Stimulated activated CD4-positive, alpha-beta T cell treated with anti-CD3 and anti-CD28 coated beads, Interleukin-4, amount 100 ng/mL, for 1 hour (primary cell): ENCODE measurements around the gene SEMA6B.
"Not testable (repeated sequence)": the region's sequence is repeated elsewhere in the genome, so short reads cannot be mapped to it uniquely, and the experiment has no call there.

Experiments used
- DNase-seq: peaks from one replicate; pipeline ENCODE4 v3.0.0-alpha.2; 2020

The SEMA6B gene

GRCh38 chr19:4570402-4570801 is 10.9 kb upstream of the SEMA6B start:
- no peak for DNase-seq

GRCh38 chr19:4568886-4569285 is 9.4 kb upstream of the SEMA6B start:
- DNase-seq, result no peak

- peak; percentile 63 for DNase-seq
Observed at GRCh38 chr19:4567584-4568071, 8.1 kb upstream of the SEMA6B start.

DNA sequence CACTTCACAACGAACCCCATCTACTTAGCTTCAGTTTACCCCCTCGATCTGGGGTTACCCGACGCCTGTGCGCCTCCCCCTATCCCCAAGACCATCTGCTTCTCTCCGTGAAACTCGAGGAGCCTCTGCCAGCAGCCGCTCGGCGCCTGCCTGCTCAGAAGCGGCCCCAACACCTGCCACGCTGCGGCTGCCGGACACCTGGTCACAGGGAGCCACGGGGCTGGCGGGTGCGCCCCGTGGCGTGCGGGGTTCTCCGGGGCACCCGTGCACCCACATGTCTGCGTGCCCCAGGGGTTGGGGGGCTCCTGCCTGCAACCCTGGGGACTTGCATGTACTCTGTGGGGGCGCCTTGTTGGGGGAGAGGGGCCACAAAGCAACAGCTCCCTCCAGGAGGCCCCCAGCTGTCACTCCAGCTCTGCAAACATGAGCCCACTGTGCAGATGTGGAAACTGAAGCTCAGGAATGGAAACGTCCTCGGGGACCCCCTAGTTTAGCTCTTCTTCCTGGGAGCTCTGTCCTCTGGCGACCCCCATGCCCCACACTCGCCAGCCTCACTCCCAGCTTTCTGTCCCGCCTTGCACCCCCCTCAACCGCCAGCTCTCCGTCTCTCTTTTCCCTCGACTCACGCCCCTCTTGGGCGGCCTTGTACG is 7.0 kb upstream of the SEMA6B start:
- no peak for DNase-seq

DNA sequence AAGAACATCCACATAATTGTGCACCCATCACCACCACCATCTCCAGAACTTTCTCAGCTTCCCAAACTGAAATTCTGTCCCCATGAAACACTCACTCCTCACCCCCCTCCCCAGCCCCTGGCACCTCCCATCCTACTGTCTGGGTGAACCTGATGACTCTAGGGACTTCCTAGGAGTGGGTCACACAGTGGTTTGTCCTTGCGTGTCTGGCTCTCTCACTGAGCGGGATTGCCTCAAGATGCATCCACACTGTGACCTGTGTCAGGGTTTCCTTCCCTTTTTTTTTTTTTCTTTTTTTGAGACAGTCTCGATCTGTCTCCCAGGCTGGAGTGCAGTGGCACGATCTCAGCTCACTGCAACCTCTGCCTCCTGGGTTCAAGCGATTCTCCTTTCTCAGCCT is 4.1 kb upstream of the SEMA6B start:
- DNase-seq, result not testable (repeated sequence)

- DNase-seq, result not testable (repeated sequence)
Observed at GRCh38 chr19:4562085-4562484, 2.6 kb upstream of the SEMA6B start.

- DNase-seq, result peak; percentile 39
Observed at GRCh38 chr19:4557971-4558941, 1.2 kb downstream of the SEMA6B start.

- peak; percentile 28 for DNase-seq
Observed at GRCh38 chr19:4557144-4557970, 2.1 kb downstream of the SEMA6B start.

DNA sequence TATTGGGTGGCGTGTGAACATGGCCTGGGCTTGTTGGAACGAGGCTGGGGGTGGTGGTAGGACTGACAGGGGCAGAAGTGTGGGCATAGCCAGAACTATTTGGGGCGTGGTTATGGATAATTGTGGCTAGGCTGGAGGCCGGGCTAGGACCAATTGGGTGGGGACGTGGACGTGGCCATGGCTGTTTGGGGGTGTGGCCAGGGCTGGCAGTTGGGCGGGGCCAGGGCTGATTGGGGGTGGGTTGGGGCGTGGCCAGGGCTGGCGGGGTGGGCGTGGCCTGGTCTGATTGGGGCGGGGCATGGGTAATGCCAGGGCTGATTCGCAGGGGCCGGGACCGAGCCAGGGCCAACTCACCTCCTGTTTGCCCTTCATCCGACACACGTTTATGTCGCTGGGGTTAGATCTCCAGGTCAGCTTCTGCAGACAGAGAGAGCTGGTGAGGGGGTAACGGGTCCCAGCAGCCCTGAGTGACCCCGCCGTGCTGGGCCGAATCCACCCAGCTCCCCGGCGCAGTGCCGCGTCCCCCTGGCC is 2.8 kb downstream of the SEMA6B start:
- peak; percentile 31 for DNase-seq

DNA sequence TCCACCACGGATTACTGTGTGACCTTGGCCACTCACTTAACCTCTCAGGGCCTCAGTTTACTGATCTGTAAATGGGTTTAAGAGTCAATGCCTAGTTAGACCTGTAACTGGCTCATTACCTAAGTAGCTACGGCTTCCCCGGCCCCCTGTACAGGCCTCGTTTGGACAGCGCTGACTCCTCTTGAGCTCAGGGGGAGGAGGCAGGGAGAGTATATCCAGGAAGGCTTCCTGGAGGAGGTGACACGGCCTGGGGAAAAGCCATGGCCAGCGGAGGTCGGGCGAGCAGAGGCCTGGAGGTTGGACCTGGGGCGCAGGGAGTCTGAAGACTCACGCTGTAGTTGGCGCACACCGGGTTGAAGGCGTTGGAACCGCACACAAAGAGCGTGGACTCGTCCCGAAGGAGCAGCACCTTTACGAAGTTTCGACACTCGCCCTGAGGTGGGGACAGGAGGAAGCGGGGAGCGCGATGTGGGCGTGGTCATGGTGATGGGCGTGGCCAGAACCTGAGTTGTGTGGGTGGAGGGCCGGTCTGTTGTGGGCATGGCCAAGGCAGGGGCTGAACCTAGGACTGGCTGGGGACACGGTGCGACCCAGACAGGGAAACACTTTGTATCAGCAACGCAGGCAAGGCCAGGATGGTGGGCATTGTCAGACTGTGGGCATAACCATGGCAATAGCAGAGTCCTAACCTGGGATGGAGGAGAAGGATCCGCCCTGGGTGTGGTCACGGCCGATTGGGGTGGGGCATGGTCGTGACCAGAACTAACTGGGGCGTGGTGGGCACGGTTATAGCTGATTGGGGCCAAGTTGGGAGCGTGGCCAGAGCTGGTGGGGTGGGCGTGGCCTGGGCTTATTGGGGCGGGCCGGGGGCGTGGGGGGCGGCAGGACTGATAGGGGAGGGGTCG is 3.6 kb downstream of the SEMA6B start:
- DNase-seq, result no peak

DNA sequence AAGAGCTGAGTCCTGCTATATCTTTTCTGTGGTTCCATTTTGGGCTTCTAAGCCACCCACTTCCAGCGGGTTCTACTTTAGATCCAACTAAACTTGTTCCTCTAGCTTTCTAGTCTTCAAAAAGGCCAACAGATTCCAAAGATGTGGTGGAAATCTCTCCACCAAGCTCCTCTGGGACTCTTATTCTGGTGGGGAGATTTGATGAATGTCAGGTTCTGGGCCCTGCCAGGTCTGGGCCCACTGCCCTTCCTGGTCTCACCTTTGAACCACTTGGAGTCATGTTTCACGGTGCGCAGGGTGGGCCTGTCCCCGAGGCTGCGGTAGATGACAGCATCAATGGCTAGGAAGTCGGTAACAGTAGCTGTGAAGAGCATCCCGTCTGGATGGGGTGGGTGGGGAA is 4.8 kb downstream of the SEMA6B start:
- no peak for DNase-seq

DNA sequence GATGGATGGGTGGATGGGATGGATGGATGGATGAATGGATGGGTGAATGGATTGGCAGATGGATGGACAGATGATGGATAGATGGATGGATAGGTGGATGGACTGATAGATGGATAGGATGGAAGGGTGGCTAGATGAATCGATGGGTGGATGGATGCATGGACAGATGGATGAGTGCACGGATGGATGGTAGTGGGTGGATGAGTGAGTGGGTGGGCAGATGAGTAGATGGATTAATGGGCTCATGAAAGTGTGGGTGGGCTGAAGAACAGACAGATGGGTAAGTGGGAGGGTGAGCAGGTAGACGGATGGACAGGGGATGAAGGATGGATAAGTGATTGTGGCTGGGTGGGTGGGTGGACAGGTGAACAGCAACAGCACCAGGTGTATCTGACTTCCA is 5.7 kb downstream of the SEMA6B start:
- DNase-seq, result no peak

DNA sequence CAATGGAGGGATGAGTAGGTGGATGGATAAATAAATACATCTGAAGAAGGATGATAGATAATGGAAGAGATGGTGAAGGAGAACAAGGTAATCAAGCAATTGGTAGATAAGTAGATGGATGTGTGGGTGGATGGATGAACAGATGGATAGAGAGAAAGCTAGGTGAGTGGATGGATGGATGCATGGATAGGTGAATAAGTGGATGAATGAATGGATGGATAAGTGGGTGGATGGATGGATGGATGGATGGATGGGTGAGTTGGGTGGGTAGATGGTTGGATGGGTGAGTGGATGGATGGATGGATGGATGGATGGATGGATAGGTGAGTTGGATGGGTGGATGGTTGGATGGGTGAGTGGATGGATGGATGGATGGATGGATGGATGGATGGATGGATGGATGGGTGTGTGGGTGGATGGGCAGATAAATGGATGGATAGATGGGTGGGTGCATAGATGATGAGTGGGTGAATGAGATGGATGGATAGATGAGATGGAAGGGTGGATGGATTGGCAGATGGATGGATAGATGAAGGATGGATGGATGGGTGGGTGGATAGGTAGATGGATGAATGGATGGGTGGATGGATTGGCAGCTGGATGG is 6.3 kb downstream of the SEMA6B start:
- DNase-seq, result no peak

DNA sequence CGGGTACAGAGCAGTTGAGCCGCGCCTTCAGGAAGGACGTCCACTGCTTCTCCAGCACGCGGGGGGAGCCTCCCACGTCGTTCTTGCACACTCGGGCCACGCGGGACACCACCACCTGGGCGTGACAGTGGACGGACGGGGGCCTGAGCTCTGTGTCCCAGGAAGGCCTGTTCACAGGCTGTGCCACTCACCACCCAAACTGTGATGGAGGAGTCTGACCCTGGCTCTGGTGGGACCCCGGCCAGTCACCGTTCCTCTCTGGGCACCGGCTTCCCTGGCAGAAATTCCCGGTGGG is 7.0 kb downstream of the SEMA6B start:
- DNase-seq, result no peak

GRCh38 chr19:4550479-4551050 is 8.9 kb downstream of the SEMA6B start:
- no peak for DNase-seq

DNA sequence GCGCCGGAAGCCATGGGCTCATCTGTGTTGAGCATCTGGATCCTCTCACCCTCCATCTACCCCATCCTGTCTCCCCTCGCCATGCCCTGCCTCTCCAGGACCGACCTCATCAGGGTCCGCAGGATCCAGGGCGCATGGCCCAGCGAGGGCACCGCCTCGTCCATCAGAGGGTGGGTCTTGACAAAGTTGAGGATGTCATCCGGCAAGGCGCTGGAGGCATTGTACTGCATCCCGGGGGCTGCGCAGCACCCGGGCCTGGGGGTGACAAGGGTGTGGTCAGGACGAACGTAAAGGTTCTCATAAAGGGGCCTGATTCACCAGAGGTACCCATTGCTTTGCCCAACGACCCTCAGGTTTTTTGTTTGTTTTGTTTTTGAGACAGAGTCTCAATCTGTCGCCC is 9.5 kb downstream of the SEMA6B start:
- DNase-seq, result no peak

- DNase-seq, result no peak
Observed at GRCh38 chr19:4548238-4548584, 11.3 kb downstream of the SEMA6B start.

DNA sequence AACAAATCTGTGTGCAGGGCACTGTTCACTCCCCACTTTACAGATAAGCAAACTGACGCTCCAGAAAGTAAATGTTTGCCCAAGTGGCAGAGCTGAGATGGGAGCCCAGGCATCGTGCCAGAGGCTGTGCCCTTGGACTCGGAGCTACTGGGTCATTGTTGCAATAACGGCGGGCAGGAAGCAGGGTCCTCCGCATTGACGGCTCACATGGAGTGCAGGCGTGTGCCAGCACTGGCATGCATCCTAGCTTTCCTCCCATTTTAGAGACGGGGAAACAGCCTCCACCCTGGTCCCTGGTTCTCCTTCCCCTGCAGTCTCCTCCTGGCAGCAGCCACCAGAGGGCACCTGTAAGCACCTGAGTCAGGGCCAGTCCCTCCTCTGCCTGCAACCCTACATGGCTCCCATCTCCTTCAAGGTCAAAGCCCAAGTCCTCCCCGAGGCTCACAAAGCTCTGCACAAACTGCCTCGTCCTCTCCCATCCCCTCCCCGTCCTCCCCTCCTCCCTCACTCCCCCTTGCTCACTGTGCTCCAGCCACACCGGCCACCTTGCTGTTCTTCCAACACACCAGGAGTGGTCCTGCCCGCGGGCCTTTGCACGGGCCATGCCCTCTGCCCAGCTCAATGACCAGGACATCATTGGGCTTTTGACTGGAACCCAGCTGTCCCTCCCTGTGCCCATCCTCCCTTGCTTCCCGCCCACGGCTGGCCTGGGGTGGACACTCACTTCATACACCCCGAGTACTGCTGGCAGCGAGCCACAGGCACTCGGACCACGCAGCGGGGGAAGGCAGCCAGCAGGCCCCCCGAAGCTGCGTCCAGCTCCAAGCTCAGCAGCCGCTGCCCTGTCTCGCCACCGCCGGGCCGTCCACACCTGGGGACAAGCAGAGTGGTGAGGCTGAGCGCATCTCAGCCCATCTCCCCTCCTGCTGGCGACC is 11.9 kb downstream of the SEMA6B start:
- peak; percentile 24 for DNase-seq

DNA sequence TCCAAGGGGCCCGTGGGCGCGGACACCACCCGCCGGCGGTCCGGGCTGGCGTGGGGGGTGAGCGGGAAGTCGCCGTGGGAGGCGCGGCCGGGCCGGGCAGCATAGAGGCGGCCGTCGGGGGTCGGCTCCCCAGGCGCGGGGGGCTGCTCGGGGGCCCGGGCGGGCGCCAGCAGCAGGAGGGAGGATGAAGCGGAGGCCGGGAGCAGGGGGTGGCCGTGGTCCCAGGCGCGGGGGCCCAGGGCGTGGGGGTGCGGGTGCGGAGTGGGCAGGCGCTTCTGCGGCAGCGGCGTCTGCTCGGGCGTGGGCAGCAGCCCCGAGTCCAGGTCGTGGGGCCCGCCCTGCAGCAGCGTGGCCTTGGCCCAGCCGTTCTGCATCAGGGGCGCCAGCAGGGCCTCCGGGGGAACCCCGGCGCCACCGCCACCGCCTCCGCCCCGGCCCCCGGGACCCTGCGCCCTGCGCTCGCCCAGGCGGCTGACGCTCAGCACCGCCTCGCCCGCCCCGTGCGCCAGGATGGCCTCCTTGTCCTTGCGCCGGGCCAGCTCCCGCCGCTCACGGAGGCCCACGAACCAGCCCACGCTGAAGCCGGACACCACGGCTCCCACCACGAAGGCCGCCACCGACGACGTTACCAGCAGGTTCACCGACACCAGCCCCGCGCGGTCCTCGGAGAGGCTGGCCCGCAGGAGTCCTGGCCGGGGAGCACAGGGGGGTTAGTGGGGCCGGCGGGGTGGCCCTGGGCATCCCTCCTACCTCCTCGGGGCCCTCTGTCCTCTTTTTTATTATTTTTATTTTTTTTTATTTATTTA is 15.4 kb downstream of the SEMA6B start:
- no peak for DNase-seq
